Thyroid gland (tissue), 4 donors: ENCODE measurements around the gene TC2N. TPM values are rescaled to one million over a fixed set of nuclear protein-coding genes. Genes with fewer than 3 reads are reported as not detected.
A peak's percentile ranks its signal among the peaks of the same experiment; 100 is the strongest.

Source experiments
- DNase-seq, 2 donors: peaks; one replicate each; pipeline ENCODE4 v3.0.0-alpha.2; 2019
- H3K27ac ChIP-seq, 3 donors: fragments of 200-600 bp; sonication (generic); 1 replicate in 2 of 3; 2 replicates in 1 of 3; pipeline ENCODE4 v1.5.1; 2016 to 2019; ENCODE audit warnings: mild to moderate bottlenecking in 1 of 3, moderate library complexity in 1 of 3
- H3K27me3 ChIP-seq: fragments of 200-600 bp; sonication (generic); one replicate; pipeline ENCODE4 v1.5.1; 2019
- H3K36me3 ChIP-seq, 2 donors: fragments of 200-600 bp; sonication (generic); one replicate each; pipeline ENCODE4 v1.5.1; 2016 to 2019
- H3K4me1 ChIP-seq, 2 donors: fragments of 200-600 bp; sonication (generic); one replicate each; pipeline ENCODE4 v1.5.1; 2017 to 2019
- H3K4me3 ChIP-seq, 3 donors: fragments of 200-600 bp; sonication (generic); replicated peaks in 1 of 3; 1 replicate in 2 of 3; 2 replicates in 1 of 3; pipeline ENCODE4 v1.5.1; 2016; ENCODE audit warnings: mild to moderate bottlenecking in 1 of 3
- H3K9me3 ChIP-seq: fragments of 200-600 bp; sonication (generic); one replicate; pipeline ENCODE4 v1.5.1; 2017
- POLR2A ChIP-seq, 2 donors: fragments of 450-650 bp; IDR thresholded peaks; one replicate each; pipeline ENCODE4 v1.6.1; 2017; ENCODE audit warnings: antibody characterized with exemption in 2 of 2, mild to moderate bottlenecking in 2 of 2, moderate library complexity in 1 of 2
- WGBS, 2 donors: methylation state at CpG; one replicate each; pipeline ENCODE4 v1.1.5; 2017; 5-methylcytosine and 5-hydroxymethylcytosine counted together
- intact Hi-C: fragments of 100-400 bp; cut with DNase I; formaldehyde crosslinking; loops from one replicate; pipeline ENCODE4 v1.15.1; 2023
- total RNA-seq, 4 donors: library from RNA; depleted of rRNA; stranded (reverse); fragments of >200 nt; gene quantifications; one replicate each; pipeline ENCODE4 v1.2.3, GENCODE V29; 2016
- TF ChIP-seq, protein P1 (sequence below), 6 experiments: fragments of 200-600 bp in 3 of 6; fragments of 450-650 bp in 3 of 6; sonication (generic) in 3 of 6; IDR thresholded peaks; one replicate each; pipeline ENCODE4 v1.5.1; 2016 to 2019; ENCODE audit warnings: antibody characterized with exemption in 6 of 6, mild to moderate bottlenecking in 2 of 6, inconsistent platforms in 1 of 6, moderate library complexity in 1 of 6

The TC2N gene
- total RNA-seq, 4 donors from 2014 or later: 57.5 to 102 (median 78.0) TPM

DNA sequence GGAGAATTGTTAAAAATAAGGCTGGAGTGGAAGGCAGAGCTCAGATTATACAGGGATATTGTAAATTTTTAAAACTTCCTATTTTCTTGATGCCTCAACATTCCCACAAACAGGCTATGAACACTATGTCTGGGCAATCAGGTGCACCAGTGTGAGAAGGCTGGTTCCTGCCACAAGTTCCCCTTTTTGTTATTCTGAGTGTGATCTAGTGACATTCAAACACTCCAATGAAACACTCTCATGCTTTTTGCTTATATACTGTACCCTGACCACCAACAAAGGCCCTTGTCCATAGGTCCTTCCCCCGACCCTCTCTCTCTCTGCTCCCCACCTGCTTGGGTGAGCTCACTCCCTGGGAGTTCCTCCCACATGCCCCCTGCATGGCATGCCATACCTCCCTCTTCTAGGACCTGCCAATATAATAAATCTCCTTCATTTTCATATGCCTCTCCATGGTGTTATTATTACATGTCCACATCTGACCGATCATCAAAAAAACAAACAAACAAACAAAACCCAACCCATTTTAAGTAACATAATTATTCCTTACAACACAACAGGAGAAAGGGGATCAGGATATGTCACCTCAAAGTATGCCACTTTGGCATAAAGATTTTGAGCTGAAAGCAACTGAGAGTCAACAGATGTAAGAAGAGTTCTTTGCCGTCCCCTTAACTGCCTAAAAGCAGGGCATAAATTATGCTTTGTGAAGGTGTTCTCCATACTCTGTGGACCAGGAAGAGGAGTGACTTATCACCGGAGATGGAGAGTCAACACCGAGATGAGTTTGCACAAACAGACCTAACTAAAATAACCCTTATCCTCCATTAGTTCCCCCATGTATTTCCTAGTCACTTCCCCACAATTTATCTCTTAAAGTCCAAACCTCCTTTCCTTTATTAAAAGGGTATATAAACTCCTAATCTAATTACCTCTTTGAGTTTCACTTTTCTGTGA lies 92.9 kb downstream of the TC2N start:
- DNase-seq: no peak
- TF ChIP-seq, protein P1, sequence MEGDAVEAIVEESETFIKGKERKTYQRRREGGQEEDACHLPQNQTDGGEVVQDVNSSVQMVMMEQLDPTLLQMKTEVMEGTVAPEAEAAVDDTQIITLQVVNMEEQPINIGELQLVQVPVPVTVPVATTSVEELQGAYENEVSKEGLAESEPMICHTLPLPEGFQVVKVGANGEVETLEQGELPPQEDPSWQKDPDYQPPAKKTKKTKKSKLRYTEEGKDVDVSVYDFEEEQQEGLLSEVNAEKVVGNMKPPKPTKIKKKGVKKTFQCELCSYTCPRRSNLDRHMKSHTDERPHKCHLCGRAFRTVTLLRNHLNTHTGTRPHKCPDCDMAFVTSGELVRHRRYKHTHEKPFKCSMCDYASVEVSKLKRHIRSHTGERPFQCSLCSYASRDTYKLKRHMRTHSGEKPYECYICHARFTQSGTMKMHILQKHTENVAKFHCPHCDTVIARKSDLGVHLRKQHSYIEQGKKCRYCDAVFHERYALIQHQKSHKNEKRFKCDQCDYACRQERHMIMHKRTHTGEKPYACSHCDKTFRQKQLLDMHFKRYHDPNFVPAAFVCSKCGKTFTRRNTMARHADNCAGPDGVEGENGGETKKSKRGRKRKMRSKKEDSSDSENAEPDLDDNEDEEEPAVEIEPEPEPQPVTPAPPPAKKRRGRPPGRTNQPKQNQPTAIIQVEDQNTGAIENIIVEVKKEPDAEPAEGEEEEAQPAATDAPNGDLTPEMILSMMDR (IDR thresholded peaks at IDR 0.05): no peak
- TF ChIP-seq POLR2A (IDR thresholded peaks at IDR 0.05): no peak
- H3K4me1 ChIP-seq: no peaks in the 10 kb centered on the region
- H3K9me3 ChIP-seq: no peaks in the 10 kb centered on the region
- no peaks in the 10 kb centered on the region for H3K36me3 ChIP-seq
- intact Hi-C loops: no loop called here
- WGBS, 2 donors: 84 to 85% methylated on average over 5 of the region's 5 CpGs
- H3K4me3 ChIP-seq: no peak overlapping the region
- no peak overlapping the region for H3K27ac ChIP-seq
- no peaks in the 10 kb centered on the region for H3K27me3 ChIP-seq

DNA sequence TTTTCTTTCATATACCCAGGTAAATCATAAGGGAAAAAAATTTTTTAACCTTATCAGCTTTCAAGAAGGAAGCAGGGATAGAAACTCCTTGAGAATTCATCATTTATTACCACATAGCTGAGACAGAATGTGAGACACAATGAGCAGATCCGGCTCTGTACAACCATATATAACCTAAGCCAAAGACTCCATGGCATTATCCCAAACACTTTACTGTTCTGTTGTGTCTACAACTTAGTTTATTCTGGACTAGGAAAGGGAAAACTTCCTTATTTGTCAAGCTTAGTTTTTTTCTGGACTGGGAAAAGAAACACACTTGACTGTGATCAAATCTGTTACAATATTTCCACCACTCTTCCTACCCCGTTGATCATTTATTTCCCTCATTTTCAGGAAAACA lies 97.2 kb downstream of the TC2N start:
- no peak for DNase-seq
- intact Hi-C loops: no loop called here
- H3K4me1 ChIP-seq: no peaks in the 10 kb centered on the region
- TF ChIP-seq POLR2A (IDR thresholded peaks at IDR 0.05): no peak
- TF ChIP-seq, protein P1 (IDR thresholded peaks at IDR 0.05): no peak
- no peaks in the 10 kb centered on the region for H3K36me3 ChIP-seq
- WGBS, 2 donors: 72 to 86% methylated on average over 2 of the region's 2 CpGs
- no peak overlapping the region for H3K4me3 ChIP-seq
- no peak overlapping the region for H3K27ac ChIP-seq
- no peaks in the 10 kb centered on the region for H3K9me3 ChIP-seq
- H3K27me3 ChIP-seq: no peaks in the 10 kb centered on the region

DNA sequence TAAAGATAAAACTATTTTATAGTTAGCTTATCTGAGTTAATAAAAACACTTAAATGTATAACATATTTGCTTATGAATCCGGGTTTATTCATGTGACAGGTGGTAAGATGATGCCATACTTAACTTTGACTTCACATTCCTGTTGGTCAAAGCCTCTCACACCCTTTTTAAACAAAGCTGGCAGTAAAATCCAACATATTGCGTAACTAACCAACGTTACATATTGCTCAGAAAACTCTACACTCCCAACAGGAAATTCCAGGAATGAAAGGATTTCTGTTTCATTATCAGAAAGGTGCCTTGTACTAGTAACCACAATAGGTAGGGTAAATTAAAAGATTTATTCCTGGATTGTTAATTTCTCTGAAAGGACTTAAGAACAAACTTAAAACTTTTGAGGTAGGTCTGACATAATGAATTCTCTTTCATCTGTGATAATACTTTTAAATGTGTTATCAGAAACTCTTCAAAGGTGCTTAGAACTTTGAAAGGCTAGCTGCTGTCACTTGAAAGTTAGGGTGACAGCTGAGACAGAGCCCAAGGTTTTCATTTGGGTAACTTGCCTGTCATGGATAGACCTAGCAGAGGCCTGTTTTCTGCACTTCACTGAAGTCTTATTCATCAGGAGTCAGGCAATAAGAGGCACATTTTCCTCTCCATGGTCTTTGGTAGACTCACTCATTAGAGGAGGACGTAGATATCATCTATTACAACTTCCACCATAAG lies 111.6 kb downstream of the TC2N start:
- peaks cover 26% of the 10 kb centered on the region in 2 donors for H3K4me1 ChIP-seq
- no peak for DNase-seq
- H3K9me3 ChIP-seq: no peaks in the 10 kb centered on the region
- intact Hi-C loops: no loop called here
- WGBS, 2 donors: 33 to 41% methylated on average over 4 of the region's 4 CpGs
- H3K36me3 ChIP-seq: no peaks in the 10 kb centered on the region
- H3K27ac ChIP-seq: peak overlapping the region in 2 of 3 donors; percentile 19 to 21
- no peak overlapping the region for H3K4me3 ChIP-seq
- no peak for TF ChIP-seq POLR2A (IDR thresholded peaks at IDR 0.05)
- TF ChIP-seq, protein P1 (IDR thresholded peaks at IDR 0.05): no peak
- no peaks in the 10 kb centered on the region for H3K27me3 ChIP-seq

DNA sequence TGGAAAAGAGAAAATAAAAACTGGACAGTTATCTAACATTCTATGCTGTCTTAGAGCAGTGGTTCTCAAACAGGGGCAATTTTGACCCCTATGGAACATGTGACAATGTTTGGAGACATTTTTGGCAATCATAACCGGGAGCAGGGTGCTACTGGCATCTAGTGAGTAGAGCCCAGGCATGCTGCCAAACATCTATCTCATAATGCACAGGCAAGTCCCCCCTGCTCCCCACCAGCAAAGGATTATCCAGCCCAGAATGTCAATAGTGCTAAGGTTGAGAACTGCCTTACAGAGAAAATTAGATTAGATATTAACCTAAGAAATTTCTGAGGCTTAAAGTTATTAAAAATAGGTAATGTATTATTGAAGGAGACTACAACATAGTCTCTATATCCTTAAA lies 112.5 kb downstream of the TC2N start:
- peak overlapping the region in 1 of 3 donors; percentile 19 for H3K27ac ChIP-seq
- intact Hi-C loops: no loop called here
- H3K4me1 ChIP-seq: peaks cover 26% of the 10 kb centered on the region in 2 donors
- TF ChIP-seq, protein P1 (IDR thresholded peaks at IDR 0.05): no peak
- TF ChIP-seq POLR2A (IDR thresholded peaks at IDR 0.05): no peak
- 13 to 23% methylated on average over 1 of the region's 1 CpG for WGBS, 2 donors
- H3K36me3 ChIP-seq: no peaks in the 10 kb centered on the region
- no peaks in the 10 kb centered on the region for H3K27me3 ChIP-seq
- no peak overlapping the region for H3K4me3 ChIP-seq
- H3K9me3 ChIP-seq: no peaks in the 10 kb centered on the region
- DNase-seq: no peak
